Gastroesophageal sphincter (tissue), 4 donors: Measurements from ENCODE around the gene LCA5L. TPM values are rescaled to one million over a fixed set of nuclear protein-coding genes. Genes with fewer than 3 reads are reported as not detected.

Source experiments
- ATAC-seq: fragments of 150-250 bp; one replicate; pipeline ENCODE4 v1.9.1; 2016; ENCODE audit warnings: mild to moderate bottlenecking, moderate library complexity
- H3K27ac ChIP-seq, 4 donors: fragments of 200-600 bp; sonication (generic) in 3 of 4; 1 replicate in 3 of 4; 2 replicates in 1 of 4; pipeline ENCODE4 v1.5.1; 2016 to 2019
- H3K27me3 ChIP-seq: fragments of 200-600 bp; sonication (generic); one replicate; pipeline ENCODE4 v1.5.1; 2019
- H3K36me3 ChIP-seq, 2 donors: fragments of 200-600 bp; sonication (generic); one replicate each; pipeline ENCODE4 v1.5.1; 2019; ENCODE audit warnings: control low read depth in 1 of 2
- H3K4me1 ChIP-seq, 3 donors: fragments of 200-600 bp; sonication (generic); 1 replicate in 2 of 3; 2 replicates in 1 of 3; pipeline ENCODE4 v1.5.1; 2016 to 2019; ENCODE audit warnings: control low read depth in 2 of 3
- H3K4me3 ChIP-seq, 2 donors: fragments of 200-600 bp; sonication (generic); one replicate each; pipeline ENCODE4 v1.5.1; 2019; ENCODE audit warnings: mild to moderate bottlenecking in 1 of 2, moderate library complexity in 1 of 2
- H3K9me3 ChIP-seq, 3 donors: fragments of 200-600 bp; sonication (generic); one replicate each; pipeline ENCODE4 v1.5.1; 2017 to 2019; ENCODE audit warnings: control low read depth in 2 of 3
- EP300 ChIP-seq: sonication (generic); formaldehyde crosslinking; IDR thresholded peaks from one replicate; pipeline ENCODE4 v1.6.1; 2017; ENCODE audit warnings: antibody characterized with exemption, mild to moderate bottlenecking
- POLR2A ChIP-seq, 2 donors: fragments of 450-650 bp; IDR thresholded peaks; one replicate each; pipeline ENCODE4 v1.6.1; 2017; ENCODE audit warnings: antibody characterized with exemption in 2 of 2, mild to moderate bottlenecking in 2 of 2, moderate library complexity in 1 of 2
- POLR2AphosphoS5 ChIP-seq: sonication (generic); formaldehyde crosslinking; IDR thresholded peaks from one replicate; pipeline ENCODE4 v1.6.1; 2017; ENCODE audit warnings: antibody characterized with exemption
- WGBS, 2 donors: methylation state at CpG; one replicate each; pipeline ENCODE4 v1.1.5; 2018; ENCODE audit warnings: low coverage in 1 of 2; 5-methylcytosine and 5-hydroxymethylcytosine counted together
- total RNA-seq, 4 donors: library from RNA; depleted of rRNA; stranded (reverse); fragments of >200 nt; gene quantifications; one replicate each; pipeline ENCODE4 v1.1.0, GENCODE V29; 2016
- TF ChIP-seq, protein P1 (sequence below), 4 experiments: fragments of 200-600 bp in 2 of 4; fragments of 450-650 bp in 2 of 4; sonication (generic) in 1 of 4; IDR thresholded peaks; one replicate each; pipeline ENCODE4 v1.5.1; 2017 to 2019; ENCODE audit warnings: antibody characterized with exemption in 4 of 4, mild to moderate bottlenecking in 2 of 4, moderate library complexity in 2 of 4

LCA5L gene
- total RNA-seq, 4 donors from 2014 or later: 0.54 to 1.6 (median 1.2) TPM

DNA sequence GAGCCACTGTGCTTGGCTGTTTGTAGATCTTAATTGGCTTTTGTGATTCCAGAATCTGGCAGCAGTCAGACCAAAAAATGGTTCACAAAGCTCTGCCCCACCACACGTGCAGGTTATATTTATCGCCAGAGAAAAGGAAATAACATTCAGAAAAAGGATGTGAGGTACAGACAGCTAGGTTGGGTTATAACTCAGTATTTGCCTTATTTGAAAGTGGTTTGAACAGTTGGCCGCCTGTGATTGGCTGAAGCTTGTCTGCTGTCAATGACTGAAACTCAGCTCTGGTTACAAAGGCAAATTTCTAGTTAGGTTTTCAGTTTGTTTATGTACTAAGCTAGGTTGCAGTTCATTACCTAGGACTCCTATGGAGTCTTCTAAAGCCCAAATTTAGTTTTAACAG lies 15.8 kb upstream of the LCA5L start:
- TF ChIP-seq, protein P1, sequence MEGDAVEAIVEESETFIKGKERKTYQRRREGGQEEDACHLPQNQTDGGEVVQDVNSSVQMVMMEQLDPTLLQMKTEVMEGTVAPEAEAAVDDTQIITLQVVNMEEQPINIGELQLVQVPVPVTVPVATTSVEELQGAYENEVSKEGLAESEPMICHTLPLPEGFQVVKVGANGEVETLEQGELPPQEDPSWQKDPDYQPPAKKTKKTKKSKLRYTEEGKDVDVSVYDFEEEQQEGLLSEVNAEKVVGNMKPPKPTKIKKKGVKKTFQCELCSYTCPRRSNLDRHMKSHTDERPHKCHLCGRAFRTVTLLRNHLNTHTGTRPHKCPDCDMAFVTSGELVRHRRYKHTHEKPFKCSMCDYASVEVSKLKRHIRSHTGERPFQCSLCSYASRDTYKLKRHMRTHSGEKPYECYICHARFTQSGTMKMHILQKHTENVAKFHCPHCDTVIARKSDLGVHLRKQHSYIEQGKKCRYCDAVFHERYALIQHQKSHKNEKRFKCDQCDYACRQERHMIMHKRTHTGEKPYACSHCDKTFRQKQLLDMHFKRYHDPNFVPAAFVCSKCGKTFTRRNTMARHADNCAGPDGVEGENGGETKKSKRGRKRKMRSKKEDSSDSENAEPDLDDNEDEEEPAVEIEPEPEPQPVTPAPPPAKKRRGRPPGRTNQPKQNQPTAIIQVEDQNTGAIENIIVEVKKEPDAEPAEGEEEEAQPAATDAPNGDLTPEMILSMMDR (IDR thresholded peaks at IDR 0.05): no peak
- no peak for TF ChIP-seq EP300
- TF ChIP-seq POLR2A (IDR thresholded peaks at IDR 0.05): no peak
- TF ChIP-seq POLR2AphosphoS5: no peak
- WGBS, 2 donors: 61 to 83% methylated on average over 2 to 3 of the region's 3 CpGs
- H3K4me3 ChIP-seq: no peak overlapping the region

DNA sequence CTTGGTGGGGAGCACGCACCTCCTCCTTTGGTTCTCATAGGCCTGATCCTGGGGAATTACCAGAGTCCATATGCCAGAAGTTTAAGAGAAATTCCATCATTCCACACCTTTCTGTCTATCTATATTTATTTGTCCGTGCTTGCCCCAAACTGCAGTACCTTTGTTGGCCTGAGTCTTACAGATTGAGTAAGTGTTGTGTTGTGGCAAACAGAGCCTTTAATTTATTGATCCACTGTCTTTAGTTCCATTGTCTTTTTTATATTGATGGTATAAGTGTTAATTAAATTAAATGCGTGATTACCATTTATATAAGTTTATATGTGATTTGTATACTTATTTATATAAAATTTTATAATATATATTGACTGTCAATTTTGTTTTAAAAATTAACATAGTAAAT lies 11.1 kb upstream of the LCA5L start:
- Histone ChIP-seq H3K27ac (peak overlapping the region in 1 of 4 donors; percentile 85), H3K27me3 (no peaks in the 10 kb centered on the region), H3K4me1 (peaks cover 0 to 21% (median 0%) of the 10 kb centered on the region in 3 donors), H3K36me3 (no peaks in the 10 kb centered on the region), H3K4me3 (no peak overlapping the region), H3K9me3 (no peaks in the 10 kb centered on the region)
- TF ChIP-seq POLR2AphosphoS5: no peak
- TF ChIP-seq, protein P1 (IDR thresholded peaks at IDR 0.05): peak in 1 of 4 experiments; percentile 14
- TF ChIP-seq POLR2A (IDR thresholded peaks at IDR 0.05): no peak
- WGBS, 2 donors: 80 to 85% methylated on average over 3 of the region's 3 CpGs
- no peak for ATAC-seq

More for the DNA sequence above, 15.8 kb upstream of the LCA5L start:
- ATAC-seq: no peak
- Histone ChIP-seq H3K4me1 (peaks cover 0 to 3% (median 0%) of the 10 kb centered on the region in 3 donors), H3K36me3 (peaks cover 0 to 16% of the 10 kb centered on the region in 2 donors), H3K9me3 (no peaks in the 10 kb centered on the region), H3K27ac (no peak overlapping the region), H3K27me3 (no peaks in the 10 kb centered on the region)

DNA sequence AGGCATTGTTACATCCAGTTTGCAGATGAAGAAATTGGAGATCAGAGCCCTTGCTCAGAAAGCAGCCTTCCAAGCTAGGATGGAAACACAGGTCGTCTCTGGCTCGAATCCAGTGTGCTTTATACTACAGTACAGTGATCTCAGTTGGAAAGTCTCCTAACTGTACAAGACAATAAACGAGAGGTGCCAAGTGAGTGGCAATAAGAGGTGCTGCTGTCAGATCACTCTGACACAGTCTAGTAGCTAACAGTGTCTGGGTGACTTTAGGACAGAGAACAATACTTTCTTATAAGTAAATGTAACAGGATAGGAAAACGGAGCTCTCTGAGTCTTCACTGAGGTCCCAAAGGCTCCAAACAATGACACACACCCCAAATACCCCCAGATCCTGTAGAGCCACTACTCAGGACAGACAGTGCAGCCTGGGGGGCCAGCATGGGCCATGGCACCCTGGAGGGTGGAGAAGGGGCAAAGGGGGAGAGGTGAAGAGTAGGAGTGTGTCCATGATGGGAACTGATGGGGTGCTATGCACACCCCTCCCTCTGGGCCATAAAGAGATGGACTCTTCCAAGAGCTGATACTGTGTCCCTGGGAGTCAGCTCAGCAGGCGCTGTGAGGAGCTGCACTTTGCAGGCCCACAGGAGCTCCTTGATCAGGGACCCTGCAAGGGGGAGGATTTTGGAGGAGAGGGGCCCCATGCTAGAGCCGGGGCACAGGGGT lies 9.5 kb upstream of the LCA5L start:
- Histone ChIP-seq H3K27ac (peak overlapping the region in 2 of 4 donors; percentile 84 to 85), H3K36me3 (no peaks in the 10 kb centered on the region), H3K9me3 (no peaks in the 10 kb centered on the region), H3K4me1 (peaks cover 0 to 32% (median 0%) of the 10 kb centered on the region in 3 donors), H3K27me3 (no peaks in the 10 kb centered on the region), H3K4me3 (no peak overlapping the region)
- ATAC-seq: no peak
- WGBS, 2 donors: 67 to 80% methylated on average over 2 to 4 of the region's 6 CpGs
- TF ChIP-seq EP300: no peak
- TF ChIP-seq, protein P1 (IDR thresholded peaks at IDR 0.05): no peak
- no peak for TF ChIP-seq POLR2A (IDR thresholded peaks at IDR 0.05)
- no peak for TF ChIP-seq POLR2AphosphoS5

DNA sequence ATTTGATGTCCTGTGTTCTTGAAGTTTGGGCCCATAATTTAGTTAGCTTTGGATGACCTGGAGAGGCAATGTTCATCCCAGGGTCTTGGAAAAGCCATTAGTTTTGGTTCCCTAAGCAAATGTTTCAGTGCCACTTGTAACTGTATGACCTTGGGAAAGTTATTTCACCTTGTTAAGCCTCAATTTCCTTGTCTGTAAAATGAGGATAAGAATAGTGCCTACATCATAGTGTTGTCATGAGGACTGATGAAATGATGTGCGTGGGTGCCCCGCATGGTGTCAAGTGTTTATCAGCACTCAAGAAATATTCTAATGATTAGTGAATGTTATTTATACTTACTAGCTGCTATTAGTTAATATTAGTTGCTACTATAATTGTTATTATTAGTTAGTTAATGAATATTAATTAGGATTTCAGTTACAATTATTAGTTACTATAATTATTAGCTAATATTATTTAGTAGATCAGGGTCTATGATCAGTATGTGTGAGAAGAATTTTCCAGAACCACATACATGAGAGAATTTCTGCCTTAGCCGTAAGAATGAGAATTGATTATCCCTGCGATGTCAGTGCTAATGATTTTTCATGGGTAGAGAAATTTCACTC lies 8.1 kb upstream of the LCA5L start:
- Histone ChIP-seq H3K4me1 (peaks cover 0 to 32% (median 0%) of the 10 kb centered on the region in 3 donors), H3K9me3 (no peaks in the 10 kb centered on the region), H3K27ac (peak overlapping the region; percentile 74 to 86 (median 84)), H3K4me3 (peak overlapping the region; percentile 23 to 48), H3K27me3 (no peaks in the 10 kb centered on the region), H3K36me3 (no peaks in the 10 kb centered on the region)
- TF ChIP-seq, protein P1 (IDR thresholded peaks at IDR 0.05): no peak
- no peak for TF ChIP-seq POLR2AphosphoS5
- no peak for TF ChIP-seq POLR2A (IDR thresholded peaks at IDR 0.05)
- no peak for TF ChIP-seq EP300
- 77 to 87% methylated on average over 4 of the region's 4 CpGs for WGBS, 2 donors
- no peak for ATAC-seq
